GM23338 (cell line): ENCODE measurements around the gene PREP.

ENCODE experiments used
- CREB1 ChIP-seq: fragments of 250-450 bp; sonication (Bioruptor Pico); IDR thresholded peaks from 2 replicates; pipeline ENCODE4 v1.5.0; 2020; ENCODE audit warnings: low read depth, mild to moderate bottlenecking, moderate library complexity
- CTCF ChIP-seq, 2 experiments: fragments of 200-600 bp in 1 of 2; sonication (generic) in 1 of 2; conservative IDR thresholded peaks; 2 replicates each; pipeline versions ENCODE4 v1.5.1 to v1.6.1; 2016 to 2017; ENCODE audit warnings: antibody characterized with exemption in 2 of 2, low read depth in 2 of 2, mild to moderate bottlenecking in 2 of 2, moderate library complexity in 1 of 2
- ETS1 ChIP-seq: IDR thresholded peaks from 2 replicates; pipeline ENCODE4 v1.6.1; 2016; ENCODE audit warnings: antibody characterized with exemption
- EZH2 ChIP-seq: fragments of 200-600 bp; sonication (generic); IDR thresholded peaks from one replicate; pipeline ENCODE4 v1.8.0; 2017; ENCODE audit warnings: antibody characterized with exemption, mild to moderate bottlenecking, low read depth; ENCODE audit not compliant: unreplicated experiment
- EZH2phosphoT487 ChIP-seq: fragments of 200-600 bp; sonication (generic); IDR thresholded peaks from one replicate; pipeline ENCODE4 v1.8.1; 2018; ENCODE audit warnings: antibody characterized with exemption; ENCODE audit not compliant: unreplicated experiment
- JUNB ChIP-seq: IDR thresholded peaks from one replicate; pipeline ENCODE4 v1.6.1; 2016; ENCODE audit warnings: antibody characterized with exemption; ENCODE audit not compliant: unreplicated experiment
- POLR2AphosphoS5 ChIP-seq: IDR thresholded peaks from 2 replicates; pipeline ENCODE4 v1.6.1; 2016; ENCODE audit warnings: antibody characterized with exemption, low read depth
- REST ChIP-seq: IDR thresholded peaks from one replicate; pipeline ENCODE4 v1.6.1; 2018; ENCODE audit warnings: antibody characterized with exemption; ENCODE audit not compliant: unreplicated experiment
- STAT1 ChIP-seq: IDR thresholded peaks from one replicate; pipeline ENCODE4 v1.6.1; 2016; ENCODE audit warnings: antibody characterized with exemption; ENCODE audit not compliant: unreplicated experiment
- ZNF114 ChIP-seq: fragments of 250-450 bp; sonication (Bioruptor Pico); IDR thresholded peaks from 2 replicates; pipeline ENCODE4 v1.5.0; 2020; ENCODE audit warnings: mild to moderate bottlenecking, moderate library complexity
- ZNF331 ChIP-seq: fragments of 250-450 bp; sonication (Bioruptor Pico); IDR thresholded peaks from 2 replicates; pipeline ENCODE4 v1.5.0; 2020; ENCODE audit warnings: low read depth, mild to moderate bottlenecking, moderate library complexity

GRCh38 chr6:105344881-105345370 lies 58.0 kb downstream of the PREP start:
- TF ChIP-seq EZH2: no peak
- TF ChIP-seq CTCF (conservative IDR thresholded peaks at IDR 0.05; ENCODE audit: low read depth in 2 of 2): no peak
- TF ChIP-seq POLR2AphosphoS5: no peak
- no peak for TF ChIP-seq EZH2phosphoT487
- no peak for TF ChIP-seq ZNF114 (CRISPR knock-in tag)
- no peak for TF ChIP-seq JUNB
- no peak for TF ChIP-seq CREB1 (CRISPR knock-in tag)
- TF ChIP-seq REST: no peak
- TF ChIP-seq ETS1: no peak
- no peak for TF ChIP-seq STAT1
- no peak for TF ChIP-seq ZNF331 (CRISPR knock-in tag)
